ENCODE measurements around the gene TMEM131.
A peak's percentile ranks its signal among the peaks of the same experiment; 100 is the strongest.

Gene TMEM131

GRCh38 chr2:97945791-97946190, 50.0 kb downstream of the TMEM131 start:
- Histone ChIP-seq H3K9ac (ENCODE audit: low read depth, low read length) (no peak overlapping the region), H3K9me3 (ENCODE audit: insufficient read depth, low read length, severe bottlenecking) (no peaks in the 10 kb centered on the region), H3K4me1 (ENCODE audit: insufficient read depth, low read length) (no peaks in the 10 kb centered on the region), H3K79me2 (ENCODE audit: insufficient read depth, low read length) (peaks cover 45% of the 10 kb centered on the region), H3K4me2 (ENCODE audit: insufficient read depth, low read length) (no peak overlapping the region), H2AFZ (ENCODE audit: low read depth, low read length) (no peak overlapping the region), H3K4me3 (ENCODE audit: low read depth in 1 of 2, low read length in 2 of 2) (no peak overlapping the region), H3K27ac (ENCODE audit: low read length) (no peak overlapping the region), H3K27me3 (ENCODE audit: insufficient read depth, low read length, poor library complexity) (no peaks in the 10 kb centered on the region), H3K36me3 (ENCODE audit: insufficient read depth, low read length) (no peaks in the 10 kb centered on the region), H4K20me1 (ENCODE audit: insufficient read depth, low read length) (peaks cover 5% of the 10 kb centered on the region; the same call in 1 of the 2 replicates)
- TF ChIP-seq CTCF (IDR thresholded peaks at IDR 0.05; ENCODE audit: borderline replicate concordance, extremely low read depth, low read length, poor library complexity, severe bottlenecking) (no peak), EZH2 (IDR thresholded peaks at IDR 0.05; ENCODE audit: borderline replicate concordance, low read depth, low read length, severe bottlenecking) (no peak)
- ATAC-seq (ENCODE audit: insufficient read depth, low read depth) (no peak), DNase-seq (no peak)

GRCh38 chr2:97936881-97937280, 58.9 kb downstream of the TMEM131 start:
- no peak overlapping the region for H2AFZ ChIP-seq (ENCODE audit: low read depth, low read length)
- H3K9me3 ChIP-seq (ENCODE audit: insufficient read depth, low read length, severe bottlenecking), result no peaks in the 10 kb centered on the region
- H3K9ac ChIP-seq (ENCODE audit: low read depth, low read length), result no peak overlapping the region
- ATAC-seq (ENCODE audit: insufficient read depth, low read depth) (no peak), DNase-seq (no peak)
- H3K27ac ChIP-seq (ENCODE audit: low read length), result no peak overlapping the region
- peaks cover 47% of the 10 kb centered on the region for H3K79me2 ChIP-seq (ENCODE audit: insufficient read depth, low read length)
- no peaks in the 10 kb centered on the region for H3K27me3 ChIP-seq (ENCODE audit: insufficient read depth, low read length, poor library complexity)
- H3K4me3 ChIP-seq (ENCODE audit: low read depth in 1 of 2, low read length in 2 of 2), result no peak overlapping the region
- no peaks in the 10 kb centered on the region for H3K36me3 ChIP-seq (ENCODE audit: insufficient read depth, low read length)
- peaks cover 19% of the 10 kb centered on the region; the same call in 1 of the 2 replicates for H4K20me1 ChIP-seq (ENCODE audit: insufficient read depth, low read length)
- peaks cover 19% of the 10 kb centered on the region for H3K4me1 ChIP-seq (ENCODE audit: insufficient read depth, low read length)
- no peak overlapping the region for H3K4me2 ChIP-seq (ENCODE audit: insufficient read depth, low read length)
- no peak for TF ChIP-seq CTCF (IDR thresholded peaks at IDR 0.05; ENCODE audit: borderline replicate concordance, extremely low read depth, low read length, poor library complexity, severe bottlenecking)
- TF ChIP-seq EZH2 (IDR thresholded peaks at IDR 0.05; ENCODE audit: borderline replicate concordance, low read depth, low read length, severe bottlenecking), result no peak

GRCh38 chr2:97936199-97936598, 59.5 kb downstream of the TMEM131 start:
- Histone ChIP-seq H3K9ac (ENCODE audit: low read depth, low read length) (no peak overlapping the region), H3K27ac (ENCODE audit: low read length) (no peak overlapping the region), H3K36me3 (ENCODE audit: insufficient read depth, low read length) (no peaks in the 10 kb centered on the region), H3K4me1 (ENCODE audit: insufficient read depth, low read length) (peaks cover 19% of the 10 kb centered on the region), H3K79me2 (ENCODE audit: insufficient read depth, low read length) (peaks cover 49% of the 10 kb centered on the region), H3K4me3 (ENCODE audit: low read depth in 1 of 2, low read length in 2 of 2) (no peak overlapping the region), H4K20me1 (ENCODE audit: insufficient read depth, low read length) (peaks cover 19% of the 10 kb centered on the region; the same call in 1 of the 2 replicates), H3K9me3 (ENCODE audit: insufficient read depth, low read length, severe bottlenecking) (no peaks in the 10 kb centered on the region), H2AFZ (ENCODE audit: low read depth, low read length) (no peak overlapping the region), H3K27me3 (ENCODE audit: insufficient read depth, low read length, poor library complexity) (no peaks in the 10 kb centered on the region), H3K4me2 (ENCODE audit: insufficient read depth, low read length) (no peak overlapping the region)
- no peak for TF ChIP-seq EZH2 (IDR thresholded peaks at IDR 0.05; ENCODE audit: borderline replicate concordance, low read depth, low read length, severe bottlenecking)
- TF ChIP-seq CTCF (IDR thresholded peaks at IDR 0.05; ENCODE audit: borderline replicate concordance, extremely low read depth, low read length, poor library complexity, severe bottlenecking), result no peak
- ATAC-seq (ENCODE audit: insufficient read depth, low read depth), result peak; percentile 62
- no peak for DNase-seq

- ATAC-seq (ENCODE audit: insufficient read depth, low read depth), result peak; percentile 85
- Histone ChIP-seq H3K79me2 (ENCODE audit: insufficient read depth, low read length) (peaks cover 54% of the 10 kb centered on the region), H3K9me3 (ENCODE audit: insufficient read depth, low read length, severe bottlenecking) (no peaks in the 10 kb centered on the region), H3K9ac (ENCODE audit: low read depth, low read length) (no peak overlapping the region), H3K36me3 (ENCODE audit: insufficient read depth, low read length) (no peaks in the 10 kb centered on the region), H3K4me3 (ENCODE audit: low read depth in 1 of 2, low read length in 2 of 2) (no peak overlapping the region), H3K4me2 (ENCODE audit: insufficient read depth, low read length) (no peak overlapping the region), H4K20me1 (ENCODE audit: insufficient read depth, low read length) (peaks cover 19% of the 10 kb centered on the region; the same call in 1 of the 2 replicates), H2AFZ (ENCODE audit: low read depth, low read length) (no peak overlapping the region), H3K4me1 (ENCODE audit: insufficient read depth, low read length) (peaks cover 19% of the 10 kb centered on the region), H3K27ac (ENCODE audit: low read length) (no peak overlapping the region), H3K27me3 (ENCODE audit: insufficient read depth, low read length, poor library complexity) (no peaks in the 10 kb centered on the region)
- peak; percentile 36 for DNase-seq
- TF ChIP-seq CTCF (IDR thresholded peaks at IDR 0.05; ENCODE audit: borderline replicate concordance, extremely low read depth, low read length, poor library complexity, severe bottlenecking), result no peak
- TF ChIP-seq EZH2 (IDR thresholded peaks at IDR 0.05; ENCODE audit: borderline replicate concordance, low read depth, low read length, severe bottlenecking), result no peak
Measured at GRCh38 chr2:97935719-97936161, 60.0 kb downstream of the TMEM131 start.

Measured in DND-41 (cell line).